Measurements from ENCODE around the gene RGS6.

- TF ChIP-seq, protein P1, sequence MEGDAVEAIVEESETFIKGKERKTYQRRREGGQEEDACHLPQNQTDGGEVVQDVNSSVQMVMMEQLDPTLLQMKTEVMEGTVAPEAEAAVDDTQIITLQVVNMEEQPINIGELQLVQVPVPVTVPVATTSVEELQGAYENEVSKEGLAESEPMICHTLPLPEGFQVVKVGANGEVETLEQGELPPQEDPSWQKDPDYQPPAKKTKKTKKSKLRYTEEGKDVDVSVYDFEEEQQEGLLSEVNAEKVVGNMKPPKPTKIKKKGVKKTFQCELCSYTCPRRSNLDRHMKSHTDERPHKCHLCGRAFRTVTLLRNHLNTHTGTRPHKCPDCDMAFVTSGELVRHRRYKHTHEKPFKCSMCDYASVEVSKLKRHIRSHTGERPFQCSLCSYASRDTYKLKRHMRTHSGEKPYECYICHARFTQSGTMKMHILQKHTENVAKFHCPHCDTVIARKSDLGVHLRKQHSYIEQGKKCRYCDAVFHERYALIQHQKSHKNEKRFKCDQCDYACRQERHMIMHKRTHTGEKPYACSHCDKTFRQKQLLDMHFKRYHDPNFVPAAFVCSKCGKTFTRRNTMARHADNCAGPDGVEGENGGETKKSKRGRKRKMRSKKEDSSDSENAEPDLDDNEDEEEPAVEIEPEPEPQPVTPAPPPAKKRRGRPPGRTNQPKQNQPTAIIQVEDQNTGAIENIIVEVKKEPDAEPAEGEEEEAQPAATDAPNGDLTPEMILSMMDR (conservative IDR thresholded peaks at IDR 0.05) = no peak
- no peak for TF ChIP-seq ZFX (IDR thresholded peaks at IDR 0.05)
Observed at GRCh38 chr14:72253503-72253902, 321.3 kb downstream of the RGS6 start.
